Measurements from ENCODE around the gene AOX1.

AOX1 gene

DNA sequence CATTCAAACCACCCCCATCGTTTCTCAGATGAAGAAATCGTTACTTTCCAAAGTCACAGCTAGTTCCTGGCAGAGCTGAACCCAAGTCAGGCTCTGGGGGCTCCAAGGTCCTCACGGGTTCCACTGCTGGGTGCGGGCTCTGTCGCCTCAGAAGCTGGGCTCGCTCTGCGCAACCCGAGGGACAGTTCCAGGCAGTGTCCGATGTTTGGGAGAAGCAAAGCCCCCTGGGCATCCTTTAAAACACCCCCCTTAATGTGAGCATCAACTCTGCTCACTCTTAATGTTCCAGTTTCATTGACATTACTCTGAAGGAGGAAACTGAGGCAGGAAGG lies 796 bp downstream of the AOX1 start:
- no peak for TF ChIP-seq FOXP2 (optimal IDR thresholded peaks at IDR 0.05; ENCODE audit: borderline replicate concordance, extremely low read depth, extremely low read length, insufficient read depth)

DNA sequence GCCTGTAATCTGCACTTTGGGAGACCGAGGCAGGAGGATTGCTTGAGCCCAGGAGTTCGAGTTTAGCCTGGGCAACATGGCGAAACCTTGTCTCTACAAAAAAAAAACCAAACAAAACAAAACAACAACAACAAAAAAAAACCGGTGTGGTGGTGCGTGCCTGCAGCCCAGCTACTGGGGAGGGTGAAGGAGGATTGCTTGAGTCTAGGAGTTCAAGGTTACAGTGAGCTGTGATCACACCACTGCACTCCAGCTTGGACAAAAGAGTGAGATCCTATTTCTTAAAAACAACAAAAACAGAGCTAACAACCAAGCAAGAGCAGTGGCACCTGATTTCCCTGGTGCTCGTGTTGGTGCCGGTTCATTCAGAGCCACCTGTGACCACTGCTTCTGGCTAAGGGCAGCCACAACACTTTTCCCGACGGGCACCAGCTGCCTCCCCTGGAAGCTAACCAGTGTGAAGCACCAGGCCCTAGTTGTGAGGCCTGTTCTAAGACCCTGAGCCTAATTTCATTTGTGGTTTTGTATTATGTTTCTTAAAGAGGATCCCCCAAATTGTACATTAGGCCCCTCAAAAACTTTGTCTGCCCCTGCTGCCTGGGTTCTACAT lies 1.3 kb downstream of the AOX1 start:
- TF ChIP-seq TAF1 (IDR thresholded peaks at IDR 0.05; ENCODE audit: borderline replicate concordance, insufficient read depth, low read length) (no peak), SIN3A (IDR thresholded peaks at IDR 0.05; ENCODE audit: borderline replicate concordance, insufficient read depth, low read length) (no peak)
- TF ChIP-seq, protein P1, sequence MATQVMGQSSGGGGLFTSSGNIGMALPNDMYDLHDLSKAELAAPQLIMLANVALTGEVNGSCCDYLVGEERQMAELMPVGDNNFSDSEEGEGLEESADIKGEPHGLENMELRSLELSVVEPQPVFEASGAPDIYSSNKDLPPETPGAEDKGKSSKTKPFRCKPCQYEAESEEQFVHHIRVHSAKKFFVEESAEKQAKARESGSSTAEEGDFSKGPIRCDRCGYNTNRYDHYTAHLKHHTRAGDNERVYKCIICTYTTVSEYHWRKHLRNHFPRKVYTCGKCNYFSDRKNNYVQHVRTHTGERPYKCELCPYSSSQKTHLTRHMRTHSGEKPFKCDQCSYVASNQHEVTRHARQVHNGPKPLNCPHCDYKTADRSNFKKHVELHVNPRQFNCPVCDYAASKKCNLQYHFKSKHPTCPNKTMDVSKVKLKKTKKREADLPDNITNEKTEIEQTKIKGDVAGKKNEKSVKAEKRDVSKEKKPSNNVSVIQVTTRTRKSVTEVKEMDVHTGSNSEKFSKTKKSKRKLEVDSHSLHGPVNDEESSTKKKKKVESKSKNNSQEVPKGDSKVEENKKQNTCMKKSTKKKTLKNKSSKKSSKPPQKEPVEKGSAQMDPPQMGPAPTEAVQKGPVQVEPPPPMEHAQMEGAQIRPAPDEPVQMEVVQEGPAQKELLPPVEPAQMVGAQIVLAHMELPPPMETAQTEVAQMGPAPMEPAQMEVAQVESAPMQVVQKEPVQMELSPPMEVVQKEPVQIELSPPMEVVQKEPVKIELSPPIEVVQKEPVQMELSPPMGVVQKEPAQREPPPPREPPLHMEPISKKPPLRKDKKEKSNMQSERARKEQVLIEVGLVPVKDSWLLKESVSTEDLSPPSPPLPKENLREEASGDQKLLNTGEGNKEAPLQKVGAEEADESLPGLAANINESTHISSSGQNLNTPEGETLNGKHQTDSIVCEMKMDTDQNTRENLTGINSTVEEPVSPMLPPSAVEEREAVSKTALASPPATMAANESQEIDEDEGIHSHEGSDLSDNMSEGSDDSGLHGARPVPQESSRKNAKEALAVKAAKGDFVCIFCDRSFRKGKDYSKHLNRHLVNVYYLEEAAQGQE (IDR thresholded peaks at IDR 0.05; ENCODE audit: insufficient read depth in 1 of 2, low read depth in 2 of 2, low read length in 2 of 2): no peak

DNA sequence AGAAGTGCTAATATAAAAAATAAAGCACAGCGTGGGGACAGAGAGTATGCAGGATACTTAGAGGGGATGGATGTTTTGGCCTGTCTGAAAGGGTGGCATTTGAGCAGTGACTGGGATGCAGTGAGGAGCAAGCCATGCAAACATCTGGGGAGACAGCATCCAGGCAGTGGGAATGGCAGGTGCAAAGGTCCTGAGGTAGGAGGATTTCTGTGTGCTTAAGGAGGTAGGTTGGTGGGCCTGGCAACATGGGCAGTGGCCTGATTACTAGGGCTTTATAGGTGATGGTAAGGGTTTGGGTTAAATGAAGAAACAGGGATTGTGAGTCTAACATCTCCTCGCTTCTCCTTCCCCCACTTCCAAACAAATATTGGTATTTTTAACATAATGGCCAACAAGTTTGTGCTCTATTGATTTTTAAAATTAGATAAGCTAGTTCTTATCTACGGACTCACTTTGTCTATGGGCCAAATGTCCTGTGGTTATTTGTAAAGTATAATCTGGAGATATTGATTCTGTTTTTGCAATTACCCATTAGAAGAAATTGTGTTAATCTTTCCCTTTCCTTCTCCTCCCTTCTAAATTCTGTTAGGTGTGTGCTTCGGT lies 2.4 kb downstream of the AOX1 start:
- TF ChIP-seq TAF1 (IDR thresholded peaks at IDR 0.05; ENCODE audit: borderline replicate concordance, insufficient read depth, low read length): no peak
- TF ChIP-seq, protein P1 (IDR thresholded peaks at IDR 0.05; ENCODE audit: insufficient read depth in 1 of 2, low read depth in 2 of 2, low read length in 2 of 2): no peak
- TF ChIP-seq FOXP2 (optimal IDR thresholded peaks at IDR 0.05; ENCODE audit: borderline replicate concordance, extremely low read depth, extremely low read length, insufficient read depth): no peak
- TF ChIP-seq SIN3A (IDR thresholded peaks at IDR 0.05; ENCODE audit: borderline replicate concordance, insufficient read depth, low read length): no peak
- no peak for TF ChIP-seq POLR2AphosphoS5 (IDR thresholded peaks at IDR 0.05; ENCODE audit: low read depth, low read length)

DNA sequence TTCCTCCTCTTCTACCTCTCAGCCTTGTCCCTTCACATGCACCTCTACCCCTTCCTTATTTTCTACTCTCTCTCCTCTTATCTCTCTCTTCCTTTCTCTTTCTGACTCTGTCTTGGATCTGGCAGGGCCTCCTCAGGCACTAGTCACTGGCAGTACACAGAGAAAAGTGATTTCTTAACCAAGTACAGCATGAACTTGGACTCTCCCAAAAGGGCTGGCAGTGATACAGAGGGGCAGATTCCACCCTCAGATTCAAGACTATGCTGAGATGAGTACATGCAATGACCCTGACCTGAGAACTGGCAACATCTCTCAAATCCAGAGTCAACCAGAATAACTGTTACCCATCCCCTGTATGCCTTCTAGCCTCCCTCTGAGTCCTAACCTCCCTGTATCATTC lies 4.3 kb downstream of the AOX1 start:
- TF ChIP-seq SIN3A (IDR thresholded peaks at IDR 0.05; ENCODE audit: borderline replicate concordance, insufficient read depth, low read length) (no peak), FOXP2 (optimal IDR thresholded peaks at IDR 0.05; ENCODE audit: borderline replicate concordance, extremely low read depth, extremely low read length, insufficient read depth) (no peak), TAF1 (IDR thresholded peaks at IDR 0.05; ENCODE audit: borderline replicate concordance, insufficient read depth, low read length) (no peak)
- TF ChIP-seq, protein P1 (IDR thresholded peaks at IDR 0.05; ENCODE audit: insufficient read depth in 1 of 2, low read depth in 2 of 2, low read length in 2 of 2): no peak

DNA sequence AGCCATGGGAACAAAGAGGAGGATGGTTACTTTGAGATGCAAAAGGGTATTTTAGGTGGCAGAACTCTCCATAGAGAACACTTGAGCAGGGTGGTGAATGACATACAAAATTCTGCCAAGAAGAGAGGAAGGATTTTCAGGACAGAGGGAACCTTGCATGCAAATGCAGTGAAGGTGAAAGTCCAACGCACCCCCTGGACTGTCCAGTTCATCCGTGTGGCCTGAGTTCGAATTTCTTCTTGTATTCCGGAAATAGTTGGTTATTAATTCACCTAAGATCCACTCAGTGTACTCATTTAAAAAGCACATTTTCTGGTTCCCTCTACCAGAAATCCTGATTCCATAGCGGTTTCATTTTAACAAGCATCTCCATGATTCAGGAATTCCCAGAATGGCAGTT lies 5.5 kb downstream of the AOX1 start:
- TF ChIP-seq SIN3A (IDR thresholded peaks at IDR 0.05; ENCODE audit: borderline replicate concordance, insufficient read depth, low read length) (no peak), FOXP2 (optimal IDR thresholded peaks at IDR 0.05; ENCODE audit: borderline replicate concordance, extremely low read depth, extremely low read length, insufficient read depth) (no peak), POLR2AphosphoS5 (IDR thresholded peaks at IDR 0.05; ENCODE audit: low read depth, low read length) (no peak), TAF1 (IDR thresholded peaks at IDR 0.05; ENCODE audit: borderline replicate concordance, insufficient read depth, low read length) (no peak)
- TF ChIP-seq, protein P1 (IDR thresholded peaks at IDR 0.05; ENCODE audit: insufficient read depth in 1 of 2, low read depth in 2 of 2, low read length in 2 of 2): no peak
